ENCODE measurements around the gene RALGPS2. TPM values are rescaled to one million over a fixed set of nuclear protein-coding genes. Genes with fewer than 3 reads are reported as not detected.

Gene RALGPS2
- total and polyA plus RNA-seq, 2 experiments from 2014 or later, result 8.1 to 31.2 TPM

DNA sequence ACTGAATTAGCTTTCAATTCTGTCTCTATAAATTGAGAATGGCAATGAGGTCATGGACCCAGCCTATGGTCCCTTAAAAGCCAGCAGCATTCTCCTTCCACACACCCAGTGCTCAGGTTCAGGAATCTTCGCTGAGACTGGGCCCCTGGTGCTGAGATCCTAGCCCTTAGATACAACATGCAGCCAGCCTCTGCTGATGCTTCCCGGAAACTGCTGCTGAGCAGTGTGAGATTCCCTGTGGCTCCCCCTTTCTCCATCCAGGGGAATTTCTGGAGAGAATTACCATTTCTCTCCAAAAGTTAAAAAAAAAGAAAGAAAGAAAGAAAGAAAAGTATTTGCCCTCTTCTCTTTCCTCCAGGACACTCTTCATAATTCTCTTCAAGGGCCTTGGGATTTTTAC lies 31.7 kb upstream of the RALGPS2 start:
- H3K36me3 Mint-ChIP-seq (ENCODE audit: low read depth), result no peaks in the 10 kb centered on the region
- H3K36me3 ChIP-seq (ENCODE audit: insufficient read depth), result no peaks in the 10 kb centered on the region
- no peaks in the 10 kb centered on the region for H3K27me3 ChIP-seq (ENCODE audit: insufficient read depth)
- no peaks in the 10 kb centered on the region for H3K27me3 Mint-ChIP-seq (ENCODE audit: insufficient read depth, low read depth, poor library complexity)
- H3K9me3 Mint-ChIP-seq, result no peaks in the 10 kb centered on the region; the same call in 2 of the 3 replicates
- no peaks in the 10 kb centered on the region for H3K4me1 ChIP-seq (ENCODE audit: insufficient read depth)
- peaks cover 10% of the 10 kb centered on the region; the same call in 2 of the 3 replicates for H3K4me1 Mint-ChIP-seq
- peak; percentile 98 for ATAC-seq
- H3K27ac Mint-ChIP-seq, result no peak overlapping the region
- TF ChIP-seq, protein P1, sequence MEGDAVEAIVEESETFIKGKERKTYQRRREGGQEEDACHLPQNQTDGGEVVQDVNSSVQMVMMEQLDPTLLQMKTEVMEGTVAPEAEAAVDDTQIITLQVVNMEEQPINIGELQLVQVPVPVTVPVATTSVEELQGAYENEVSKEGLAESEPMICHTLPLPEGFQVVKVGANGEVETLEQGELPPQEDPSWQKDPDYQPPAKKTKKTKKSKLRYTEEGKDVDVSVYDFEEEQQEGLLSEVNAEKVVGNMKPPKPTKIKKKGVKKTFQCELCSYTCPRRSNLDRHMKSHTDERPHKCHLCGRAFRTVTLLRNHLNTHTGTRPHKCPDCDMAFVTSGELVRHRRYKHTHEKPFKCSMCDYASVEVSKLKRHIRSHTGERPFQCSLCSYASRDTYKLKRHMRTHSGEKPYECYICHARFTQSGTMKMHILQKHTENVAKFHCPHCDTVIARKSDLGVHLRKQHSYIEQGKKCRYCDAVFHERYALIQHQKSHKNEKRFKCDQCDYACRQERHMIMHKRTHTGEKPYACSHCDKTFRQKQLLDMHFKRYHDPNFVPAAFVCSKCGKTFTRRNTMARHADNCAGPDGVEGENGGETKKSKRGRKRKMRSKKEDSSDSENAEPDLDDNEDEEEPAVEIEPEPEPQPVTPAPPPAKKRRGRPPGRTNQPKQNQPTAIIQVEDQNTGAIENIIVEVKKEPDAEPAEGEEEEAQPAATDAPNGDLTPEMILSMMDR (conservative IDR thresholded peaks at IDR 0.05; ENCODE audit: low read depth in 2 of 2), result peak; percentile 31 to 44; a peak in 3 of 4 replicates
- TF ChIP-seq NANOG (IDR thresholded peaks at IDR 0.05; ENCODE audit: borderline replicate concordance), result no peak
- no peak overlapping the region for H2AFZ ChIP-seq
- no peaks in the 10 kb centered on the region for H3K9me2 ChIP-seq (ENCODE audit: insufficient read depth)
- no peak overlapping the region for H3K4me2 ChIP-seq
- H3K27ac ChIP-seq (ENCODE audit: low read depth), result no peak overlapping the region
- DNase-seq (ENCODE audit: low spot score), result peak; percentile 78
- H3F3A ChIP-seq (replicated peaks; ENCODE audit: low read depth), result no peaks in the 10 kb centered on the region
- no peaks in the 10 kb centered on the region for H3K79me2 ChIP-seq (replicated peaks; ENCODE audit: insufficient read depth)
- H4K20me1 ChIP-seq (replicated peaks; ENCODE audit: insufficient read depth), result no peaks in the 10 kb centered on the region
- no peak overlapping the region for H3K4me3 Mint-ChIP-seq
- H3K4me3 ChIP-seq, result no peak overlapping the region

DNA sequence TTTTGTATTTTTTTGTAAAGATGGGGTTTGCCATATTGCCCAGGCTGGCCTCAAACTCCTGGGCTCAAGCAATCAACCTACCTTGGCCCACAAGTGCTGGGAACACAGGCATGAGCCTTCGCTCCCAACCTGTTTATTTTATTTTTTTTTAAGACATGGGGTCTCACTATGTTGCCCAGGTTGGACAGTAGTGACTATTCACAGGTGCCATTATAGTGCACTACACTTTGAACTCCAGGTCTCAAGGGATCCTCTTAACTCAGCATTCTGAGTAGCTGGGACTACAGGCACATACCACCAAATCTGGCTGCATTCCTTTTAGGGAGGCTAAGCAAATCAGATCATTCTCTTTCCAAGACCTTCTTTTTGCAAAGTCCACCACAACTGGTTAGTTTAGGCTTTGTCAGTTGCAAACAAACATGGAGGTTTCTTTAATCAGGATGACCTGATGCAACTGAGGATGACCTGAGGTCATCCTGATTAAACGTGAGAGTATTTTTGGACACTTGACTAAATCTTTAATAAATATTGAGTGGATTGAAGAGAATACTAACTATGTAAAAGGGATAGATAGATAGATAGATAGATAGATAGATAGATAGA lies 30.0 kb upstream of the RALGPS2 start:
- H3K27ac Mint-ChIP-seq, result no peak overlapping the region
- no peaks in the 10 kb centered on the region for H3K27me3 Mint-ChIP-seq (ENCODE audit: insufficient read depth, low read depth, poor library complexity)
- no peaks in the 10 kb centered on the region for H3K36me3 Mint-ChIP-seq (ENCODE audit: low read depth)
- H2AFZ ChIP-seq, result no peak overlapping the region
- H3K27ac ChIP-seq (ENCODE audit: low read depth), result no peak overlapping the region
- no peak for ATAC-seq
- H3K27me3 ChIP-seq (ENCODE audit: insufficient read depth), result no peaks in the 10 kb centered on the region
- no peaks in the 10 kb centered on the region for H3F3A ChIP-seq (replicated peaks; ENCODE audit: low read depth)
- no peaks in the 10 kb centered on the region; the same call in 2 of the 3 replicates for H3K9me3 Mint-ChIP-seq
- peaks cover 10% of the 10 kb centered on the region; the same call in 2 of the 3 replicates for H3K4me1 Mint-ChIP-seq
- no peaks in the 10 kb centered on the region for H3K4me1 ChIP-seq (ENCODE audit: insufficient read depth)
- no peaks in the 10 kb centered on the region for H3K79me2 ChIP-seq (replicated peaks; ENCODE audit: insufficient read depth)
- peak; percentile 38 for DNase-seq (ENCODE audit: low spot score)
- H3K4me2 ChIP-seq, result no peak overlapping the region
- H3K36me3 ChIP-seq (ENCODE audit: insufficient read depth), result no peaks in the 10 kb centered on the region
- no peak overlapping the region for H3K4me3 Mint-ChIP-seq
- no peaks in the 10 kb centered on the region for H4K20me1 ChIP-seq (replicated peaks; ENCODE audit: insufficient read depth)
- H3K9me2 ChIP-seq (ENCODE audit: insufficient read depth), result no peaks in the 10 kb centered on the region
- H3K4me3 ChIP-seq, result no peak overlapping the region
- TF ChIP-seq, protein P2, sequence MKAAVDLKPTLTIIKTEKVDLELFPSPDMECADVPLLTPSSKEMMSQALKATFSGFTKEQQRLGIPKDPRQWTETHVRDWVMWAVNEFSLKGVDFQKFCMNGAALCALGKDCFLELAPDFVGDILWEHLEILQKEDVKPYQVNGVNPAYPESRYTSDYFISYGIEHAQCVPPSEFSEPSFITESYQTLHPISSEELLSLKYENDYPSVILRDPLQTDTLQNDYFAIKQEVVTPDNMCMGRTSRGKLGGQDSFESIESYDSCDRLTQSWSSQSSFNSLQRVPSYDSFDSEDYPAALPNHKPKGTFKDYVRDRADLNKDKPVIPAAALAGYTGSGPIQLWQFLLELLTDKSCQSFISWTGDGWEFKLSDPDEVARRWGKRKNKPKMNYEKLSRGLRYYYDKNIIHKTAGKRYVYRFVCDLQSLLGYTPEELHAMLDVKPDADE (IDR thresholded peaks at IDR 0.05), result no peak
- TF ChIP-seq JUNB (IDR thresholded peaks at IDR 0.05; ENCODE audit: unreplicated experiment) (no peak), NANOG (IDR thresholded peaks at IDR 0.05; ENCODE audit: borderline replicate concordance) (no peak), ZNF114 (CRISPR knock-in tag; IDR thresholded peaks at IDR 0.05) (no peak), CREB1 (CRISPR knock-in tag; IDR thresholded peaks at IDR 0.05; ENCODE audit: low read depth) (no peak), EZH2 (IDR thresholded peaks at IDR 0.05; ENCODE audit: low read depth, unreplicated experiment) (no peak), ZNF331 (CRISPR knock-in tag; IDR thresholded peaks at IDR 0.05; ENCODE audit: low read depth) (no peak), STAT1 (IDR thresholded peaks at IDR 0.05; ENCODE audit: unreplicated experiment) (no peak)
- TF ChIP-seq, protein P3, sequence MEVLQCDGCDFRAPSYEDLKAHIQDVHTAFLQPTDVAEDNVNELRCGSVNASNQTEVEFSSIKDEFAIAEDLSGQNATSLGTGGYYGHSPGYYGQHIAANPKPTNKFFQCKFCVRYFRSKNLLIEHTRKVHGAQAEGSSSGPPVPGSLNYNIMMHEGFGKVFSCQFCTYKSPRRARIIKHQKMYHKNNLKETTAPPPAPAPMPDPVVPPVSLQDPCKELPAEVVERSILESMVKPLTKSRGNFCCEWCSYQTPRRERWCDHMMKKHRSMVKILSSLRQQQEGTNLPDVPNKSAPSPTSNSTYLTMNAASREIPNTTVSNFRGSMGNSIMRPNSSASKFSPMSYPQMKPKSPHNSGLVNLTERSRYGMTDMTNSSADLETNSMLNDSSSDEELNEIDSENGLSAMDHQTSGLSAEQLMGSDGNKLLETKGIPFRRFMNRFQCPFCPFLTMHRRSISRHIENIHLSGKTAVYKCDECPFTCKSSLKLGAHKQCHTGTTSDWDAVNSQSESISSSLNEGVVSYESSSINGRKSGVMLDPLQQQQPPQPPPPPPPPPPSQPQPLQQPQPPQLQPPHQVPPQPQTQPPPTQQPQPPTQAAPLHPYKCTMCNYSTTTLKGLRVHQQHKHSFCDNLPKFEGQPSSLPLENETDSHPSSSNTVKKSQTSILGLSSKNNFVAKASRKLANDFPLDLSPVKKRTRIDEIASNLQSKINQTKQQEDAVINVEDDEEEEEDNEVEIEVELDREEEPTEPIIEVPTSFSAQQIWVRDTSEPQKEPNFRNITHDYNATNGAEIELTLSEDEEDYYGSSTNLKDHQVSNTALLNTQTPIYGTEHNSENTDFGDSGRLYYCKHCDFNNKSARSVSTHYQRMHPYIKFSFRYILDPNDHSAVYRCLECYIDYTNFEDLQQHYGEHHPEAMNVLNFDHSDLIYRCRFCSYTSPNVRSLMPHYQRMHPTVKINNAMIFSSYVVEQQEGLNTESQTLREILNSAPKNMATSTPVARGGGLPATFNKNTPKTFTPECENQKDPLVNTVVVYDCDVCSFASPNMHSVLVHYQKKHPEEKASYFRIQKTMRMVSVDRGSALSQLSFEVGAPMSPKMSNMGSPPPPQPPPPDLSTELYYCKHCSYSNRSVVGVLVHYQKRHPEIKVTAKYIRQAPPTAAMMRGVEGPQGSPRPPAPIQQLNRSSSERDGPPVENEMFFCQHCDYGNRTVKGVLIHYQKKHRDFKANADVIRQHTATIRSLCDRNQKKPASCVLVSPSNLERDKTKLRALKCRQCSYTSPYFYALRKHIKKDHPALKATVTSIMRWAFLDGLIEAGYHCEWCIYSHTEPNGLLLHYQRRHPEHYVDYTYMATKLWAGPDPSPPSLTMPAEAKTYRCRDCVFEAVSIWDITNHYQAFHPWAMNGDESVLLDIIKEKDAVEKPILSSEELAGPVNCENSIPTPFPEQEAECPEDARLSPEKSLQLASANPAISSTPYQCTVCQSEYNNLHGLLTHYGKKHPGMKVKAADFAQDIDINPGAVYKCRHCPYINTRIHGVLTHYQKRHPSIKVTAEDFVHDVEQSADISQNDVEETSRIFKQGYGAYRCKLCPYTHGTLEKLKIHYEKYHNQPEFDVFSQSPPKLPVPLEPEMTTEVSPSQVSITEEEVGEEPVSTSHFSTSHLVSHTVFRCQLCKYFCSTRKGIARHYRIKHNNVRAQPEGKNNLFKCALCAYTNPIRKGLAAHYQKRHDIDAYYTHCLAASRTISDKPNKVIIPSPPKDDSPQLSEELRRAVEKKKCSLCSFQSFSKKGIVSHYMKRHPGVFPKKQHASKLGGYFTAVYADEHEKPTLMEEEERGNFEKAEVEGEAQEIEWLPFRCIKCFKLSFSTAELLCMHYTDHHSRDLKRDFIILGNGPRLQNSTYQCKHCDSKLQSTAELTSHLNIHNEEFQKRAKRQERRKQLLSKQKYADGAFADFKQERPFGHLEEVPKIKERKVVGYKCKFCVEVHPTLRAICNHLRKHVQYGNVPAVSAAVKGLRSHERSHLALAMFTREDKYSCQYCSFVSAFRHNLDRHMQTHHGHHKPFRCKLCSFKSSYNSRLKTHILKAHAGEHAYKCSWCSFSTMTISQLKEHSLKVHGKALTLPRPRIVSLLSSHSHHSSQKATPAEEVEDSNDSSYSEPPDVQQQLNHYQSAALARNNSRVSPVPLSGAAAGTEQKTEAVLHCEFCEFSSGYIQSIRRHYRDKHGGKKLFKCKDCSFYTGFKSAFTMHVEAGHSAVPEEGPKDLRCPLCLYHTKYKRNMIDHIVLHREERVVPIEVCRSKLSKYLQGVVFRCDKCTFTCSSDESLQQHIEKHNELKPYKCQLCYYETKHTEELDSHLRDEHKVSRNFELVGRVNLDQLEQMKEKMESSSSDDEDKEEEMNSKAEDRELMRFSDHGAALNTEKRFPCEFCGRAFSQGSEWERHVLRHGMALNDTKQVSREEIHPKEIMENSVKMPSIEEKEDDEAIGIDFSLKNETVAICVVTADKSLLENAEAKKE (CRISPR knock-in tag; IDR thresholded peaks at IDR 0.05), result no peak
- TF ChIP-seq, protein P1 (conservative IDR thresholded peaks at IDR 0.05; ENCODE audit: low read depth in 2 of 2), result no peak

Data from GM23338 (cell line).